Mesenchymal stem cell (in vitro differentiated cells and primary cell): ENCODE results near the gene ADAMTS13.

Experiments
- DNase-seq: peaks from one replicate; pipeline ENCODE4 v3.0.0-alpha.2; 2013
- H2AFZ ChIP-seq: one replicate; pipeline ENCODE4 v1.6.1; 2013; ENCODE audit warnings: low read depth, mild to moderate bottlenecking, control low read depth, inconsistent platforms, low read length, moderate library complexity
- H2AK5ac ChIP-seq: 2 replicates; pipeline ENCODE4 v1.6.1; 2013; ENCODE audit warnings: low read length, moderate library complexity, mild to moderate bottlenecking, inconsistent platforms; ENCODE audit not compliant: severe bottlenecking
- H2BK120ac ChIP-seq: one replicate; pipeline ENCODE4 v1.6.1; 2013; ENCODE audit warnings: low read depth, mild to moderate bottlenecking, inconsistent platforms, low read length, moderate library complexity
- H2BK12ac ChIP-seq, 2 experiments: one replicate each; pipeline ENCODE4 v1.6.1; 2013; ENCODE audit warnings: inconsistent platforms in 2 of 2, low read length in 2 of 2, mild to moderate bottlenecking in 2 of 2, moderate library complexity in 2 of 2, control low read depth in 1 of 2
- H2BK15ac ChIP-seq: one replicate; pipeline ENCODE4 v1.6.1; 2013; ENCODE audit warnings: mild to moderate bottlenecking, low read depth, inconsistent platforms; ENCODE audit not compliant: poor library complexity, severe bottlenecking
- H2BK5ac ChIP-seq: 2 replicates; pipeline ENCODE4 v1.6.1; 2013; ENCODE audit warnings: low read depth, mild to moderate bottlenecking, low read length, control low read depth, inconsistent platforms; ENCODE audit not compliant: poor library complexity, severe bottlenecking
- H3K14ac ChIP-seq, 2 experiments: one replicate each; pipeline ENCODE4 v1.6.1; 2013; ENCODE audit warnings: inconsistent platforms in 2 of 2, low read length in 2 of 2, control low read depth in 1 of 2, mild to moderate bottlenecking in 1 of 2, moderate library complexity in 1 of 2
- H3K18ac ChIP-seq, 2 experiments: one replicate each; pipeline ENCODE4 v1.6.1; 2013; ENCODE audit warnings: inconsistent platforms in 2 of 2, low read length in 2 of 2, control low read depth in 1 of 2, low read depth in 1 of 2, mild to moderate bottlenecking in 1 of 2
- H3K23ac ChIP-seq, 2 experiments: one replicate each; pipeline ENCODE4 v1.6.1; 2013; ENCODE audit warnings: inconsistent platforms in 2 of 2, low read length in 2 of 2, mild to moderate bottlenecking in 2 of 2, moderate library complexity in 2 of 2, control low read depth in 1 of 2
- H3K27ac ChIP-seq: 2 replicates; pipeline ENCODE4 v1.5.1; 2013; ENCODE audit warnings: mild to moderate bottlenecking, moderate library complexity, low read length, control low read depth, inconsistent platforms; ENCODE audit not compliant: poor library complexity, severe bottlenecking
- H3K27me3 ChIP-seq, 2 experiments: 2 replicates each; pipeline versions ENCODE4 v1.6.1 to v1.7.0; 2013; ENCODE audit warnings: low read length in 2 of 2, mild to moderate bottlenecking in 2 of 2, moderate library complexity in 2 of 2, control low read depth in 1 of 2, inconsistent platforms in 1 of 2; ENCODE audit not compliant: control insufficient read depth in 1 of 2, insufficient read depth in 1 of 2
- H3K36me3 ChIP-seq, 2 experiments: 2 replicates each; pipeline versions ENCODE4 v1.6.1 to v1.7.0; 2013; ENCODE audit warnings: low read length in 2 of 2, control low read depth in 1 of 2, inconsistent platforms in 1 of 2, low read depth in 1 of 2, mild to moderate bottlenecking in 1 of 2; ENCODE audit not compliant: insufficient read depth in 2 of 2, control insufficient read depth in 1 of 2
- H3K4ac ChIP-seq, 2 experiments: one replicate each; pipeline ENCODE4 v1.6.1; 2013; ENCODE audit warnings: inconsistent platforms in 2 of 2, low read length in 2 of 2, mild to moderate bottlenecking in 2 of 2, moderate library complexity in 2 of 2, control low read depth in 1 of 2, low read depth in 1 of 2
- H3K4me1 ChIP-seq: 2 replicates; pipeline ENCODE4 v1.6.1; 2013; ENCODE audit warnings: low read depth, low read length, control low read depth; ENCODE audit not compliant: control insufficient read depth, insufficient read depth
- H3K4me2 ChIP-seq: 2 replicates; pipeline ENCODE4 v1.6.1; 2013; ENCODE audit warnings: low read length, mild to moderate bottlenecking, inconsistent platforms; ENCODE audit not compliant: poor library complexity, severe bottlenecking
- H3K4me3 ChIP-seq, 2 experiments: 2 replicates each; pipeline versions ENCODE4 v1.5.1 to v1.7.0; 2013; ENCODE audit warnings: low read length in 2 of 2, mild to moderate bottlenecking in 2 of 2, control low read depth in 1 of 2, low read depth in 1 of 2; ENCODE audit not compliant: insufficient read depth in 1 of 2
- H3K79me1 ChIP-seq: replicated peaks from 2 replicates; pipeline ENCODE4 v1.6.1; 2013; ENCODE audit warnings: mild to moderate bottlenecking, control low read depth, low read length, inconsistent platforms; ENCODE audit not compliant: poor library complexity, severe bottlenecking
- H3K9ac ChIP-seq: 2 replicates; pipeline ENCODE4 v1.7.0; 2013; ENCODE audit warnings: mild to moderate bottlenecking, low read length, moderate library complexity
- H3K9me3 ChIP-seq: 2 replicates; pipeline ENCODE4 v1.7.0; 2013; ENCODE audit warnings: mild to moderate bottlenecking, low read length; ENCODE audit not compliant: control insufficient read depth
- H4K8ac ChIP-seq: one replicate; pipeline ENCODE4 v1.6.1; 2013; ENCODE audit warnings: inconsistent platforms, mild to moderate bottlenecking, low read length, moderate library complexity
- H4K91ac ChIP-seq: one replicate; pipeline ENCODE4 v1.6.1; 2013; ENCODE audit warnings: mild to moderate bottlenecking, low read length, inconsistent platforms
- WGBS: methylation state at CpG from one replicate; pipeline ENCODE4 v1.1.7; 2013; ENCODE audit warnings: mixed read lengths; 5-methylcytosine and 5-hydroxymethylcytosine counted together

The ADAMTS13 gene

DNA sequence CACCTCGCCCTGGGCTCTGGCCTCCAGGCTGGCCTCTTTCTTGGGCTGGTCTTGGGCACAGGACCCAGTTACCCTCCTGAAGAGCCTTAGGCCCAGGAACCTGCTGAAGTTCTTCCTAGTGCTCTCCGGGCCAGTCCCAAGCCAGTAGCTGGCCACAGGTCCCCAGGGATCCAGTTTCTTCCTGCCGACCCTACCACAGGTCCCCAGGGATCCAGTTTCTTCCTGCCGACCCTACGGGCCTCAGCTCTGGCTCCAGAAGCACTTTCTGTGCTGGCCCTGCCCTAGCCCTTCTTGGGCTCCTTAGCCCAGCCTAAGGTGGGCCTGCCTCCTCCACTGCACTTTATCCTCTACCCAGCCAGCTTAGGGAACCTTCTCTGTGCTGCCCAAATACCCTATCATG lies 19.4 kb downstream of the ADAMTS13 start:
- Histone ChIP-seq H2BK5ac (no peak overlapping the region), H3K14ac (no peak overlapping the region), H3K4me1 (peaks cover 6% of the 10 kb centered on the region), H4K8ac (no peak overlapping the region), H2BK15ac (no peak overlapping the region), H2AK5ac (no peak overlapping the region), H3K18ac (no peak overlapping the region), H2BK120ac (no peak overlapping the region), H2BK12ac (no peak overlapping the region), H3K9ac (no peak overlapping the region), H3K9me3 (no peaks in the 10 kb centered on the region), H4K91ac (no peak overlapping the region), H3K23ac (no peak overlapping the region), H3K27ac (no peak overlapping the region), H3K4ac (no peak overlapping the region), H2AFZ (no peak overlapping the region), H3K27me3 (peaks cover 0 to 32% of the 10 kb centered on the region in 2 experiments), H3K4me3 (no peak overlapping the region), H3K79me1 (no peaks in the 10 kb centered on the region), H3K36me3 (no peaks in the 10 kb centered on the region), H3K4me2 (no peak overlapping the region)
- 84% methylated on average over 5 of the region's 5 CpGs for WGBS
- no peak for DNase-seq

DNA sequence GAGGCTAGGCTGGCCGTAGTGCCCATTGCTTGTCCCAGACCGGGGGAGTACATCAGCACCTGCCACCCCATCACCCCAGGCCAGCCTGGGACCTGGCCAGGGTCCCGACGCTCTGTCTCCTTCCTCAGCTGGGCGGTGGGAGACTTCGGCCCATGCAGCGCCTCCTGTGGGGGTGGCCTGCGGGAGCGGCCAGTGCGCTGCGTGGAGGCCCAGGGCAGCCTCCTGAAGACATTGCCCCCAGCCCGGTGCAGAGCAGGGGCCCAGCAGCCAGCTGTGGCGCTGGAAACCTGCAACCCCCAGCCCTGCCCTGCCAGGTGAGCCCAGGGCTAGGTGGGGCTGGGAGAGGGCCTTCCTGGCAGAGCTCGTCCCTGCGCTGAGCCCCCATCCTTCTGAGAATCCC lies 21.1 kb downstream of the ADAMTS13 start:
- H2BK5ac ChIP-seq = no peak overlapping the region
- no peak overlapping the region for H3K27ac ChIP-seq
- no peak overlapping the region for H2BK12ac ChIP-seq
- peak overlapping the region; percentile 26 for H2BK15ac ChIP-seq
- no peaks in the 10 kb centered on the region for H3K36me3 ChIP-seq
- no peak overlapping the region for H3K23ac ChIP-seq
- no peak overlapping the region for H4K8ac ChIP-seq
- H2BK120ac ChIP-seq = no peak overlapping the region
- H2AFZ ChIP-seq = no peak overlapping the region
- DNase-seq = no peak
- H3K79me1 ChIP-seq = no peaks in the 10 kb centered on the region
- H4K91ac ChIP-seq = no peak overlapping the region
- H3K4me3 ChIP-seq = no peak overlapping the region
- H3K27me3 ChIP-seq = peaks cover 0 to 32% of the 10 kb centered on the region in 2 experiments
- H3K4me1 ChIP-seq = peaks cover 6% of the 10 kb centered on the region
- H3K18ac ChIP-seq = no peak overlapping the region
- no peak overlapping the region for H3K4me2 ChIP-seq
- no peaks in the 10 kb centered on the region for H3K9me3 ChIP-seq
- no peak overlapping the region for H3K4ac ChIP-seq
- H3K9ac ChIP-seq = no peak overlapping the region
- H3K14ac ChIP-seq = no peak overlapping the region
- H2AK5ac ChIP-seq = no peak overlapping the region
- WGBS = 91% methylated on average over 15 of the region's 15 CpGs

DNA sequence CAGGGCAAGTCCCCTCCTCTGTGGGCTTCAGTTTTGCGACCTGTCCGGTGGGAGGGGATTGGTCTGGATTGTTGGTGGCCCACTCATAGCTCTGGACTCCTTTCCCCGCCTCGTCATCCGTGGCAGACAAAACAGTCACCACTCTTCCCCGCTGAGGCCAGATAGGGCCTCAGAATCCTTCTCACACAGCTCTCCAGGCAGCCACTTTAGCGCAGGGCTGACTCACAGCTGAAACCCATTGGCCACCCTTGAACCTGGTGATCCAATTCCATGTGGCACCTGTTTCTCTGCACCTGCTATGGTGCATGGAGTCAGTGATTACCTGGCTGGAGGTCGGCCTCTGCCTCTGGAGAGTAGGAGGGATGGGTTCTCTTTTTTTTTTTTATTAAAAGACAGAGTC lies 21.8 kb downstream of the ADAMTS13 start:
- Histone ChIP-seq H3K18ac (no peak overlapping the region), H3K79me1 (no peaks in the 10 kb centered on the region), H3K27me3 (peaks cover 0 to 31% of the 10 kb centered on the region in 2 experiments), H3K36me3 (no peaks in the 10 kb centered on the region), H3K4me2 (no peak overlapping the region), H2AK5ac (no peak overlapping the region), H4K91ac (no peak overlapping the region), H2BK12ac (no peak overlapping the region), H4K8ac (no peak overlapping the region), H2BK5ac (no peak overlapping the region), H3K4ac (no peak overlapping the region), H2BK15ac (peak overlapping the region; percentile 12), H3K9me3 (no peaks in the 10 kb centered on the region), H3K4me3 (no peak overlapping the region), H3K4me1 (peaks cover 6% of the 10 kb centered on the region), H3K23ac (no peak overlapping the region), H2BK120ac (no peak overlapping the region), H2AFZ (no peak overlapping the region), H3K14ac (no peak overlapping the region), H3K9ac (no peak overlapping the region), H3K27ac (no peak overlapping the region)
- DNase-seq = no peak
- WGBS = 75% methylated on average over 8 of the region's 8 CpGs

DNA sequence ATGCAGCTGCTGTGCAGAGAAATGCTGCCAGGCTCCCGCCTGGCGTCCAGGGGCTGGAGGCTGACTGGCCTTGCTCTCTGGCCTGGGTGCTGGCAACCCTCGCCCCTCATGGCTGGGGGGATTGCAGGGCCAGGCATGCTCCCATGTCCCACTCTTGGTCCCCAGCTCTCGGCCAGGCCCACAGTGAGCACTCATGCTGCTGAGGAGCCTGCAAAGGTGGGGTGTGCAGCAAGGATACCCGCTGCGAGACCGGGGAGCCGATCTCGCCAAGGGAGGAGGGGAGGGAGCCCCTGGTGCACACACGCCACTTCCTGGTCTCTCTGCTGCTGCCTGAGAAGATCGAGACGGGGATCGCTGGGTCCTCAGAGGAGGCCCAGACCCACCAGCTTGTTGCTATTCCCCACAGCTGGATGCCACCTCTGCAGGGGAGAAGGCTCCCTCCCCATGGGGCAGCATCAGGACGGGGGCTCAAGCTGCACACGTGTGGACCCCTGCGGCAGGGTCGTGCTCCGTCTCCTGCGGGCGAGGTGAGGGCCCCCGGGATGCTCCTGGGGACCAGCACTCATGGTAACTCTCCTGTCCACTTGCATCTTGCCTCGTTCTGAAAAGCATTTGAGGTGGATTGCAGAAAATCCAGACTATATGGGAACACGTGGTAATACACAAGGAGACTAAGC lies 23.3 kb downstream of the ADAMTS13 start:
- H3K4me2 ChIP-seq = no peak overlapping the region
- H4K91ac ChIP-seq = no peak overlapping the region
- H2AK5ac ChIP-seq = no peak overlapping the region
- no peak for DNase-seq
- no peak overlapping the region for H2AFZ ChIP-seq
- no peak overlapping the region for H3K18ac ChIP-seq
- 87% methylated on average over 23 of the region's 23 CpGs for WGBS
- no peak overlapping the region for H2BK12ac ChIP-seq
- no peaks in the 10 kb centered on the region for H3K9me3 ChIP-seq
- peaks cover 9% of the 10 kb centered on the region for H3K4me1 ChIP-seq
- H2BK120ac ChIP-seq = no peak overlapping the region
- H3K4ac ChIP-seq = no peak overlapping the region
- H3K14ac ChIP-seq = no peak overlapping the region
- H2BK15ac ChIP-seq = no peak overlapping the region
- H3K27me3 ChIP-seq = peaks cover 0 to 23% of the 10 kb centered on the region in 2 experiments
- H3K79me1 ChIP-seq = no peaks in the 10 kb centered on the region
- no peak overlapping the region for H4K8ac ChIP-seq
- no peaks in the 10 kb centered on the region for H3K36me3 ChIP-seq
- no peak overlapping the region for H3K9ac ChIP-seq
- no peak overlapping the region for H3K23ac ChIP-seq
- no peak overlapping the region for H3K27ac ChIP-seq
- no peak overlapping the region for H3K4me3 ChIP-seq
- no peak overlapping the region for H2BK5ac ChIP-seq
